ENCODE results near the gene TBC1D9B. TPM values are rescaled to one million over a fixed set of nuclear protein-coding genes. Genes with fewer than 3 reads are reported as not detected.
A peak's percentile ranks its signal among the peaks of the same experiment; 100 is the strongest.

TBC1D9B gene
- total RNA-seq, 1 donor from 2014 or later: 149 TPM

DNA sequence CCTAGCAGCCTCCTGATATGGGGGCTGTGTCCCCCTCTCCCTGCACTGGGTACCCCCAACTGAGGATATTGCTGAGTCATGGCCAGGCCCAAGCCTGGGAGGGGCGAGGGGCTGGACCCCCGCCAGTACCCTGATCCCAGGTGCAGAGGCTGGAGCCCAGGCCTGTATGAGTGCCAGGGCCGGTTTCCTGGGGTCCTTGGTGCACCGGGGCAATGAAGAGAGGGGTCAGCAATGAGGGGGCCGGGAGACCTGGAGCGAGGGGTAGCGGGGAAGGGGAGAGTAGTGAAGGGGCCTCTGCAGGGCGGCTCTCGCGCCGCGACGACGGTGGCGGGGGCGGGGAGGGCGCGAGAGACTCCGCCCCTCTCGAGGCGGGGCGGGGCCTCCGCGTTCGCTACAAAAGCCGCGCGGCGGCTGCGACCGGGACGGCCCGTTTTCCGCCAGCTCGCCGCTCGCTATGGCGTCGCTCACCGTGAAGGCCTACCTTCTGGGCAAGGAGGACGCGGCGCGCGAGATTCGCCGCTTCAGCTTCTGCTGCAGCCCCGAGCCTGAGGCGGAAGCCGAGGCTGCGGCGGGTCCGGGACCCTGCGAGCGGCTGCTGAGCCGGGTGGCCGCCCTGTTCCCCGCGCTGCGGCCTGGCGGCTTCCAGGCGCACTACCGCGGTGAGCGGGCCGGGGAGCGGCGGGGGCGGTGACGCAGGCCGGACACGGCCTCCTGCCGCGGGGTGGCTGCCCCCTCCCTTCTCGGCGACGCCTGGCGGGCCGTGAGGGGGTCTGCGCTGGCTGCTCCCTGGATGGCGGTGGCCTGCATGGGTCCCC, 87.0 kb downstream of the TBC1D9B start, which contains the start of gene SQSTM1:
Gene SQSTM1, plus strand, starts transcription at position 423 of the 815 bp plus-strand sequence. Its CDS starts 32 bp downstream, at position 455.
- peak; percentile 85 for DNase-seq (ENCODE audit: low spot score)

- no peak for DNase-seq (ENCODE audit: low spot score)
These were observed 87.6 kb downstream of the TBC1D9B start for GRCh38 chr5:179820127-179820482.

DNA sequence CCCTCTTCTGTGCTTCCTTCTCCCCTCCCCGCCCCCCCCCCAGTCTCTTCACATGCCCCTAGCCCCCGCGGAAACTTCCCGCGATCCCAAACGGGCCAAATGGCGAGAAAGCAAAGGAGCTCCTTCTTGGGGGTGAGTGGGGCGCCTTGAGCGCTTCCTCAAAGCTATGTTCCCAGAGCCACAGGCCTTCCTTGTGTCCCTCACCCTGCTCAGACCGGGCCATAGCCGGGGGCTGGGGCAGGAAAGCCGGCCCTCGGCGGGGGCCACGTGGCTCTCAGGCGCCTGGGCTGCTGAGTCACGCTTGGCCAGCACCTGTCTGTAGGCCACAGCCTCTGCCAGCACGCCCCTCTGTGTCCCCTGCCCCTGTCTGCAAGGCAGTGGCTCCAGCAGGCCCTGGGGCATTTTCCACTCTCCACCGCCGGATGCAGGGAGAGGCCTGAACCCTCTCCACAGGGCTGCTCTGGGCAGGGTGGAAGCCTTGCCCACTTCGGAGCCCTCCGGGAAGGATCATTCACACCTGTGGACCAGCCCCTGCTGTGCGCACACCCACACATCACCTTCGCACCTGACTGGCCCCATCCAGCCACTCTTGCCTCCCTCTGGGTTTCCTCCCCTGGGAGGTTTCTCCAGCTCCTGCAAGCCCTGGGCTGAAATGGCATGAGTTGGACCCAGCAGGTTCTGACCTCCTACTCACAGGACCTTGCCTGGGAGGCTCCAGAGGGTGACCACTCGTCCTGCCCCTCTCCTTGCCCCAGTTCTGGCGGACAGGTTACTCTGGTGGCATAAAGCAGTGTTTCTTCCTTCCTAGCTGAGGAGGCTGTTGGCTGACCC, 88.2 kb downstream of the TBC1D9B start:
- DNase-seq (ENCODE audit: low spot score): peak; percentile 74

DNA sequence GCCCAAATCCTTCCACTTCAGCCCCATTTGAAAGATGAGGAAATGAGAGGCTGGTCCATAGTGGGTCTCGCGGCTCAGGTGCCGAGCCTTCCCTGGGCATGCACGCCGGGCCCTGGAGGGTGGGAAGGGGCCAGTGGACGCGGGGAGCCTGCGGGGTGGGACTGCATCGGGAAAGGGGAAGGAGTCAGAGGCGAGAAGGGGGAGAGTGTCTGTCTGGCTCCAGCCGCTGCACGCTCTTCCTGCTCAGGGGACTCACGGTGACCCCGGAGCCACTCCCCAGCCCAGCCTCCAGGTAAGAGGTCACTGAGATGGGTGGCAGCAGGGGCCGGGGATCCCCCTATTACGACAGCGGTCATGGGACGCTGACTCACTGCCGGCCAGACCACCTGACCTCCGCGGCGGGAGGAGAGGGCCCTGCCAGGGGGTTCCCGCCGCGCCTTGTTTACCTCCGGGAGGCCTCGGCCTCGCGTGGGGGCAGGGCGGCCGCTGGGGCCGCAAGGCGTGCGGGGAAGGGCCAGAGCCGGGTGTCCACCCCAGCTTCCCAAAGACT, 88.9 kb downstream of the TBC1D9B start:
- peak; percentile 96 for DNase-seq (ENCODE audit: low spot score)

GRCh38 chr5:179817890-179818745, 89.6 kb downstream of the TBC1D9B start:
- no peak for DNase-seq (ENCODE audit: low spot score)

DNA sequence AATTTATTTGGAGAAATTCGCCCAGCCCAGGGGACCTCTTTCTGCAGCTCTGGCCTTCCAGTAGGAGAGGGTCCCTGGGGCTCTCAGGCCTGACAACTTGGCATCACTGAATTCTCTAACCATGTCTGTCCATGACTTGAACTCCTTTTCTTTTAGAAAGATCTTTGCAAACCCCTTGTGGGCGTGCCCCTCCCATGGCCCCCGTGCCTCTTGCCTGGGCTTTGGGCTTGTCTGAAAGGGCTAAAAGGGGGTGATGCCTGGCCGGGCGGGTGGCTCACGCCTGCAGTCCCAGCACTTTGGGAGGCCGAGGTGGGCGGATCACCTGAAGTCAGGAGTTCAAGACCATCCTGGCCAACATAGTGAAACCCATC, 90.2 kb downstream of the TBC1D9B start:
- no peak for DNase-seq (ENCODE audit: low spot score)

DNA sequence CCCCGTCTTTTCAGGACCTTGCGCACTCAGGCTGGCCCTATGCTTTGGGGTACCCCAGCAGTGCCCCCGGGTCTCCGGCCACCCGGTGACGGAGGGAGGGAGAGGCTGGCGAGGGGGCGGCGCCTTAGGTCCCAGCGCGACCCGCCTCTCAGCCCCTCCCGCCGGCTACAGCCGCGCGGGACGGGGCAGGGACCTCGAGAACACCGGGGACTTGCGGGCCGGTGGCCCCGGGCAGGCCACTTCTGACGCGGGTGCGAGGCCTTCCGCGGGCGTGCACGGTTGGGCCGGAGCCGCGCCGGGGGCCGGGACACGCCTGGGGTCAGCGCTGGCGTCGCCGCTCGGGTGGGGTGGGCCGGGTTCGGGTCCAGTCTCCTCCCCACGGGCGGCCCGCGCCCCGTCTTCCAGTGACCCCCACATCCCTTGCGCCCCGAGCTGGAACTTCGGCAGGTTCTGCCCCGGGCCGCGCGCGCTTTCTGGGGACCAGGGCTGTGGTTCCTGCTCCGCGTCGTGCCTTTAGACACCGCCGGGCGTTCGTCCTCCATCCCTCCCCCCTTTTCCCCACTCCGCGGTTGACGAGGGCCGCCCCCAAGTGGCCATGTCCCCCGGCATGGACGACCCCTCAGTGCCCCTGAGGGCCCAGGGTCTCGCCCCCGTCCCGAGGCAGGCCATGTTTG, 90.8 kb downstream of the TBC1D9B start:
- no peak for DNase-seq (ENCODE audit: low spot score)

DNA sequence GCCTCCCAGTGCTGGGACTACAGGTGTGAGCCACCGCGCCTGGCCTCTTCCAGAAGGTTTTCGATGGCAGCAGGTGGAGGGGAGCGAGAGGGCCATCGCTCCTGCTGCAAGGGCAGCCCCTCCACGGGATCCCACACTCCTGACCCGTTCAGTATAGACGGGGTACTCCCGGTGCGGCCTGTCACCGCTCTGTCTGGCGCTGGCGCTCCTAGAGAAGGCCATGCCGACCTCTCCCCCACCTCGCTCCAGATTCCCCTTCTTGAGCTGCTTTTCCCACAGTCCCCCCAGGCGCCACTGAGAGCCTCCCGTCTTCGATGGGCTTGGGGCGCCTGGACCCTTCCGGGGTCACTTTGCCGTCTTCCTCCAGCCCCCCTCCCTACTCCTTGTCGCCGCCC, 91.3 kb downstream of the TBC1D9B start:
- DNase-seq (ENCODE audit: low spot score): no peak

- no peak for DNase-seq (ENCODE audit: low spot score)
These were observed 92.0 kb downstream of the TBC1D9B start for GRCh38 chr5:179815491-179816249.

DNA sequence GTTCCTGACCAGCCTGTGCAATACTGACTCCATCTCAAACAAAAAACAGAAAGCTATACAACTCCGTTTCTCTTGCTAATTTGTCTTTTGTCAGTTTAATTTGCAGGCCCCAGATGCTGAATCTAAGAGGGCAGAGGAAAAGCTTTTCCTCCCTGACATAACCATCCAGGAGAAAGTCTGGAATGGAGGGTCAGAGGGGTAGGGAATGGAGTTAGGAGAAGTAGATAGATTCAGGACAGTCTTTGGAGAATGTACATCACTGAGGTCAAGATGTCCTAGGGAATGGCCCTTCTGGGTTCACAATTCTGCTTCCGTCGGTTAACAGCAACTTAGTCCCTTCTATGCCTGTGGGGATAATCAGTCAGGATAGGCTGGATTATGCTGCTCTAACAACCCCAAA, 93.6 kb downstream of the TBC1D9B start:
- no peak for DNase-seq (ENCODE audit: low spot score)

DNA sequence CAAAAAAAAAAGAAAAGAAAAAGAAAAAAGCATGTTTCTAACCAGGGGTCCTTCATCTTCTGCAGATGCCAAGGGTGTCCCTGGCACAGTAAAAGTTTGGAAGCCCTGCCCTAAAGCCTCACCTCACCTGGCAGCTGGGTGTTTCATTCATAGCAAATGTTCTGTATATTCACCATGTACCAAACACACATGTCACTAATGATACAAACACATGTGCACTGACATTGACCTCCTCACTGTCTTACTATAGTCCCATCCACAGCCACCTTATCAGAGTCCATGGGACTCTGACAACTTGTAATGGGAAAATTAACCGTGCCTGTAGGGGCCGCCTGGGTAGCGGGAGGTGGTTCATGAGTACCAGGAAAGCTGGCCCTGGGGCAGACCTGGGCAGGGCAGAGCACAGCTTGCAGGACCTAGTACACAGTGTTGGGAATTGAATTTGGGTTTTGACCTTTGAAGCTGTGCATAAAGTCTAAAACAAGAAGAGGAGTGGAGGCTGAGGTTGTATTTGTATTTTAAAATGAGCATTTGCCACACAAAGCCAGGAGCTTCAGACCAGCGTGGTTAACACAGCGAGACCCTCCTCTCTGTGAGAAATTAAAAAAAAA, 94.6 kb downstream of the TBC1D9B start:
- no peak for DNase-seq (ENCODE audit: low spot score)

DNA sequence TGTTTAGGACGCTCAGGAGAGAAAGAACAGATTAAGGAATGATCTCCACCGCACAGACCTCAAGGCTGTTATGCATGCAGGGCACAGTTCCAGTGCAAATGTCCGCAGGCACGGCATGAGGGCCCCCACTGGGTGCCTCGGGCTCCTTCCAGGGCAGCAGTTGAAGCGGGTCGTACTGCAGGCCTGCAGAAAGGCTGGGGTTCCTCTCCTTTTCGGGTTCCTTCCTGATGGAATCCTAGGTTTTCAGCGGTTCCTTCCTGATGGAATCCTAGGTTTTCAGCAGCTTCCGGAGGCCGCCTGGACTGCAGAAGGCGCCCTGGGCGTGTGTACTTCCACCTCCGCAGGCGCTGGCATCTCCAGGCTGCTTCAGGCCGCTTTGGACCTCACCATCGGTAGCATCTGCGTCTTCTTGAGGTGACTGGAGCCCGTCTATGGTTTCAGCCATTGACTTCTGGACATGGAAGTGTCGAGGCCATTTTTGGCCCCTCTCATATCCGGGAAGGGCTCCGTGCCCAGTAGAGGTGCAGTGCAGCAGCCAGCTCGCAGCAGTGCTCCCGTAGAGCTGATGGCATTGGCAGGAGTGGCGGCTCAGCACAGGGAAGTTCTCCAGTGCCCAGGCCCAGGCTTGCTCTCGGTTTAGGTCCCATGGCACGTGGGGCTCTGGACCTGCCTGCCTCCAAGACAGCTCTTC, 95.4 kb downstream of the TBC1D9B start:
- DNase-seq (ENCODE audit: low spot score): no peak

Other genes with a start within 250 kb of the TBC1D9B start
- gene CBY3, start 226.9 kb downstream of the TBC1D9B start, total RNA-seq: not detected
- gene CANX, start 208.9 kb downstream of the TBC1D9B start, total RNA-seq: 696 TPM
- 36.6 TPM for gene MAML1, start 175.1 kb downstream of the TBC1D9B start, total RNA-seq
- gene LTC4S, start 113.9 kb downstream of the TBC1D9B start, total RNA-seq: 26.0 TPM
- gene MGAT4B, start 101.0 kb downstream of the TBC1D9B start, total RNA-seq: 272 TPM
- 711 TPM for gene SQSTM1, start 87.0 kb downstream of the TBC1D9B start, total RNA-seq
- 38.6 TPM for gene MRNIP, start 49.1 kb downstream of the TBC1D9B start, total RNA-seq
- gene RNF130, start 163.9 kb upstream of the TBC1D9B start, total RNA-seq: 85.6 TPM

Measured in mucosa of gallbladder (tissue), 1 donor.